Endodermal cell (in vitro differentiated cells): ENCODE data around the gene RALGAPA2. TPM values are rescaled to one million over a fixed set of nuclear protein-coding genes. Genes with fewer than 3 reads are reported as not detected.

Source experiments
- DNase-seq: peaks from one replicate; pipeline ENCODE4 v3.0.0-alpha.2; 2017
- H3K27ac ChIP-seq: 2 replicates; pipeline ENCODE4 v1.5.1; 2013; ENCODE audit warnings: mild to moderate bottlenecking, low read depth, low read length, moderate library complexity
- H3K27me3 ChIP-seq: 2 replicates; pipeline ENCODE4 v1.6.1; 2013; ENCODE audit warnings: mild to moderate bottlenecking, low read length, moderate library complexity; ENCODE audit not compliant: insufficient read depth, control insufficient read depth, poor library complexity, severe bottlenecking
- H3K36me3 ChIP-seq: 2 replicates; pipeline ENCODE4 v1.7.0; 2013; ENCODE audit warnings: mild to moderate bottlenecking, low read length, moderate library complexity; ENCODE audit not compliant: control insufficient read depth, insufficient read depth
- H3K4me1 ChIP-seq: one replicate; pipeline ENCODE4 v1.7.0; 2013; ENCODE audit warnings: low read length; ENCODE audit not compliant: control insufficient read depth, insufficient read depth
- H3K4me3 ChIP-seq: 2 replicates; pipeline ENCODE4 v1.5.1; 2013; ENCODE audit warnings: mild to moderate bottlenecking, low read length, moderate library complexity
- H3K9ac ChIP-seq: 2 replicates; pipeline ENCODE4 v1.6.1; 2013; ENCODE audit warnings: mild to moderate bottlenecking, low read length, moderate library complexity; ENCODE audit not compliant: poor library complexity, severe bottlenecking; ENCODE audit errors: extremely low read depth
- H3K9me3 ChIP-seq: 2 replicates; pipeline ENCODE4 v1.6.1; 2013; ENCODE audit warnings: mild to moderate bottlenecking, low read length, moderate library complexity; ENCODE audit not compliant: control insufficient read depth
- H3K27ac Mint-ChIP-seq: 2 replicates; pipeline ENCODE4 v1.8.0; 2020; ENCODE audit warnings: mixed read lengths
- H3K27me3 Mint-ChIP-seq: 2 replicates; pipeline ENCODE4 v1.8.0; 2021; ENCODE audit warnings: mild to moderate bottlenecking, mixed read lengths; ENCODE audit not compliant: insufficient read depth
- H3K36me3 Mint-ChIP-seq: 2 replicates; pipeline ENCODE4 v1.8.0; 2020; ENCODE audit warnings: low read depth, mixed read lengths
- H3K4me1 Mint-ChIP-seq: 2 replicates; pipeline ENCODE4 v1.8.0; 2020; ENCODE audit warnings: mixed read lengths
- H3K4me3 Mint-ChIP-seq: 2 replicates; pipeline ENCODE4 v1.8.0; 2020; ENCODE audit warnings: mild to moderate bottlenecking, moderate library complexity, mixed read lengths
- H3K9me3 Mint-ChIP-seq: 2 replicates; pipeline ENCODE4 v1.8.0; 2020; ENCODE audit warnings: mild to moderate bottlenecking, mixed read lengths
- CTCF ChIP-seq: fragments of 200-600 bp; sonication (generic); conservative IDR thresholded peaks from 2 replicates; pipeline ENCODE4 v1.5.0; 2021; ENCODE audit warnings: antibody characterized with exemption, mild to moderate bottlenecking
- WGBS, 2 experiments: methylation state at CpG; one replicate each; pipeline versions ENCODE4 v1.1.5 to v1.1.7; 2013; ENCODE audit warnings: missing lambda C conversion rate in 2 of 2, mixed read lengths in 1 of 2; ENCODE audit not compliant: insufficient coverage in 1 of 2, insufficient read length in 1 of 2; 5-methylcytosine and 5-hydroxymethylcytosine counted together
- total RNA-seq, 2 donors: library from RNA; stranded (reverse); fragmentation: NEBNext Ultra II Directional in 1 of 2; extraction: Animal tissue kit (Norgen Biotek cat#: 25700) in 1 of 2; gene quantifications; 2 replicates in 1 of 2; 3 replicates in 1 of 2; pipeline ENCODE4 v1.2.1, GENCODE V29; 2021

RALGAPA2 gene
- total RNA-seq, 2 donors from 2014 or later, result 19.5 to 24.6 TPM

- 89 to 100% methylated on average over 2 of the region's 4 CpGs for WGBS, 2 experiments
- no peaks in the 10 kb centered on the region for H3K4me1 ChIP-seq
- no peak overlapping the region for H3K4me3 Mint-ChIP-seq
- no peaks in the 10 kb centered on the region for H3K9me3 Mint-ChIP-seq
- no peak overlapping the region for H3K4me3 ChIP-seq
- H3K36me3 ChIP-seq, result no peaks in the 10 kb centered on the region
- H3K4me1 Mint-ChIP-seq, result no peaks in the 10 kb centered on the region
- DNase-seq, result no peak
- no peaks in the 10 kb centered on the region for H3K27me3 ChIP-seq
- H3K27ac Mint-ChIP-seq, result no peak overlapping the region
- H3K9me3 ChIP-seq, result no peaks in the 10 kb centered on the region
- H3K9ac ChIP-seq, result no peak overlapping the region
- no peak overlapping the region for H3K27ac ChIP-seq
- TF ChIP-seq CTCF, result no peak
- H3K36me3 Mint-ChIP-seq, result no peaks in the 10 kb centered on the region
- no peaks in the 10 kb centered on the region for H3K27me3 Mint-ChIP-seq
Measured at GRCh38 chr20:20699917-20700316, 12.5 kb downstream of the RALGAPA2 start.

GRCh38 chr20:20699144-20699543 lies 13.3 kb downstream of the RALGAPA2 start:
- Mint-ChIP-seq H3K27ac (no peak overlapping the region), H3K36me3 (no peaks in the 10 kb centered on the region), H3K9me3 (no peaks in the 10 kb centered on the region), H3K4me3 (no peak overlapping the region), H3K4me1 (no peaks in the 10 kb centered on the region), H3K27me3 (no peaks in the 10 kb centered on the region)
- WGBS, 2 experiments, result 86 to 90% methylated on average over 3 of the region's 3 CpGs
- Histone ChIP-seq H3K4me3 (no peak overlapping the region), H3K27me3 (no peaks in the 10 kb centered on the region), H3K9ac (no peak overlapping the region), H3K36me3 (no peaks in the 10 kb centered on the region), H3K9me3 (no peaks in the 10 kb centered on the region), H3K27ac (no peak overlapping the region), H3K4me1 (no peaks in the 10 kb centered on the region)
- TF ChIP-seq CTCF, result no peak
- DNase-seq, result no peak

- Mint-ChIP-seq H3K9me3 (no peaks in the 10 kb centered on the region), H3K27me3 (no peaks in the 10 kb centered on the region), H3K36me3 (no peaks in the 10 kb centered on the region), H3K4me1 (no peaks in the 10 kb centered on the region), H3K4me3 (no peak overlapping the region), H3K27ac (no peak overlapping the region)
- DNase-seq, result no peak
- H3K4me1 ChIP-seq, result no peaks in the 10 kb centered on the region
- no peak overlapping the region for H3K27ac ChIP-seq
- no peaks in the 10 kb centered on the region for H3K9me3 ChIP-seq
- no peak overlapping the region for H3K4me3 ChIP-seq
- no peaks in the 10 kb centered on the region for H3K36me3 ChIP-seq
- no peak for TF ChIP-seq CTCF
- H3K27me3 ChIP-seq, result no peaks in the 10 kb centered on the region
- no peak overlapping the region for H3K9ac ChIP-seq
- 93 to 97% methylated on average over 2 to 4 of the region's 4 CpGs for WGBS, 2 experiments
Measured at GRCh38 chr20:20697325-20697845, 15.1 kb downstream of the RALGAPA2 start.
